HG02970 (cell line): ENCODE data around the gene CCDC136.

Source experiments
- ATAC-seq: cut with Tn5 transposase; IDR thresholded peaks from one replicate; pipeline ENCODE4 v1.9.1; 2021; ENCODE audit warnings: mild to moderate bottlenecking, moderate library complexity, moderate number of reproducible peaks; ENCODE audit not compliant: unreplicated experiment, low FRiP score

CCDC136 gene

DNA sequence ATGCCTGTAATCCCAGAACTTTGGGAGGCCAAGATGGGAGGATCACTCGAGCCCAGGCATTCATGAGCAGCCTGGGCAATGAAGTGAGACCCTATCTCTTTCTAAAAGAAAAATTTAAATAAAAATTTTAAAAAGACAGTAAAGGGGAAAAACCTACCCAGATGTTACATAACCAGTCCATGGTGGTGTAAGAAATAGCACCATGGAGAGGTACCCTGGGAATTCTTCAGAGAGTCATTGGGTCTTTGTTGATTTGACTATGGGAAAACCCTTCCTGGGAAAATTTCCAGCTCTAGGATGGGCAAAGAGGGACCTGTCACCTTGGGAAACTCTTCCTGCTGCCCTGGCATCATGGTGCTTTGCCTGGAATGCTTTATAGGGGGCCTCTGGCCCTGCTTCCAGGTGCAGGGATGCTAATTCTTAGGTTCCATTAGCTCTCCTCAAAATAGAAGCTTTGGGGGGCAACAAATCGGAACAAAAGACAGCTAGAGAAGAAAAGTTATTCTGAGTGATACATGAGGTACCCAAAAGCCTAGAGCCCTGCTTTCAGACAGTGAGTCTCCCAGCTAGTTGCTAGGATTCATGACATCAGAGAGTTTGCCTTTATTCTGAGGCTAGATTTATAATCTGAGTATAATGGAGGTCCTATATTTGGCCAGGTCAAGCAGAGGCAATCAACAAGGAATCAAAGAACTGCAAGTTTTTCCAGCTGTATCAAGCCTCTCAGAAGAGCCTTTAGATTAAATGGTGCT is 10.1 kb downstream of the CCDC136 start:
- ATAC-seq = no peak

DNA sequence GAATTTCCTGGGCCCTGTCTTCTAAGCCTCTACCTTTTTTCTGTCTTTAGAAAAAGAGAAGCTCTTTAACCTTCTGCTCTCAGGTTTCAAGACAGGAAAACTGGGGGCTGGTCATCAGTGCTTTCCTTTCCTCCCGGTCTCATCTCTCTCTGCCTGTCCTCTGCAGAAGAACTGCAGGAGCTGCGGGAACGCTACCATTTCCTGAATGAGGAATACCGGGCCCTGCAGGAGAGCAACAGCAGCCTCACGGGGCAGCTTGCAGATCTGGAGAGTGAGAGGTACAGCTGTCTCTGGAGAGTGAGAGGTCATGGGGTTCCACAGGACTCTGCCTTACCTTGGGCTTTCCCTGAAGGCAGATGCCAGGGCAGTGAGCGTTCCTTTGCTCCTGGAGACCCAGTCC is 12.7 kb downstream of the CCDC136 start:
- no peak for ATAC-seq

DNA sequence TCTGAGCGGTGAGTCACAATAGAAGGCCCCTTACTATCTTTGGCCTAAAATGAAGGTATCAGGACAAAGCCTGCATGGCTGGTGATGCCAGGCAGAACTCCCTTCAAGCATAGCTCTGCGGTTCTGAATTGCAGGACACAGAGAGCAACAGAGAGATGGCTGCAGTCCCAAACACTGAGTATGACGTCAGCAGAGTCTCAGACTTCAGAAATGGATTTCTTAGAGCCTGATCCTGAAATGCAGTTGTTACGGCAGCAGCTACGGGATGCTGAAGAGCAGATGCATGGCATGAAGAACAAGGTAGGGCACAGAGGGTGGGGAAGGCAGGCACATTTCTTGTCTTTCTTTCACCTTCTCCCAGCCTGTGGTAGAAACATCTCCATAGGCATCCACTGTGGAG is 13.5 kb downstream of the CCDC136 start:
- ATAC-seq = no peak

DNA sequence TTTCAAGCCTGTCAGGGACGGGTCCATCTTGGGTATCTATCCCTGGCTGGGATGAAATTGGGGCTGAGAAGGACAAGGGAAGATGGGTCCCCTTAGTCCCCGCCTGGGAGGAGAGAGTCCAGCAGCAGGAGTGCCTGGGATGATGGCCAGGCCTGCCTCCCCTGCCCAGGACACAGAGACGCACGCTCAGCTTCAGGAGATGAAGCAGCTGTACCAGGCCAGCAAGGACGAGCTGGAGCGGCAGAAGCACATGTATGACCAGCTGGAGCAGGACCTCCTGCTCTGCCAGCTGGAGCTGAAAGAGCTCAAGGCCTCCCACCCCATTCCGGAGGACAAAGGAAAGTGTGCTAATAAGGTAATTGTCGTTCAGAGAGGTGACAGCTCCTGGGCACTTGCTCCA is 15.4 kb downstream of the CCDC136 start:
- ATAC-seq = no peak

DNA sequence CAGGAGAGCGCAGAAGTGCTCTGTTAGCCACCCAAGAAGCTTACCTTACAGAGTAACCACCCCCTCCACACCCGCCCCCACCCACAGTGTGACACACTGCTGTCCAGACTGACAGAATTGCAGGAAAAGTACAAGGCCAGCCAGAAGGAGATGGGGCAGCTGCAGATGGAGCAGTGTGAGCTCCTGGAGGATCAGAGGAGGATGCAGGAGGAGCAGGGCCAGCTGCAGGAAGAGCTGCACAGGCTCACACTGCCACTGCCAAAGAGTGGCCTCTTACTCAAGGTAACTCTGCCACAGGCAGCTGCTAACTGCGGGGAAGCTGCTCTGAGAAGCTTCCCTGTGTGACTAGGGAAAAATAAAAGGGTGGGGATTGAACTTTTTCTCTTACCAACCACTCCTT is 17.6 kb downstream of the CCDC136 start:
- ATAC-seq = no peak

DNA sequence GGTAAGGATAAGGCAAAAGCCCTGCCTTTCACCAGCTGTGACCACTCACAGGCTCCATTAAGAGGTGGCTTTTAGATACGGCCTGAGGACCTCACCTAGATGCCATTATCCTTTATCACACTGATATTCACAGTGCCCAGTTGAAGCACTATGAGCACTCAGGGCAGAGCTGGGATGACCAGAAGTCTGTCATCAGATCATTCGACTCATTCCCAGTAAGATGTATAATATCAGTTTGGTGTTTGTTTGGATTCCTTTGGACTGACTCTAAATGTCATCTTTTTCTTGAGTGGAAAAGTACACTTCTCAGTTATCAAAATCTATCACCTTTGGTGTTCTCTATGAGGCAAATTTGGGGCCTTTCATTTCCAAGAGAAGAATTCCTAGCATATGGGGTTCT is 18.7 kb downstream of the CCDC136 start:
- no peak for ATAC-seq

DNA sequence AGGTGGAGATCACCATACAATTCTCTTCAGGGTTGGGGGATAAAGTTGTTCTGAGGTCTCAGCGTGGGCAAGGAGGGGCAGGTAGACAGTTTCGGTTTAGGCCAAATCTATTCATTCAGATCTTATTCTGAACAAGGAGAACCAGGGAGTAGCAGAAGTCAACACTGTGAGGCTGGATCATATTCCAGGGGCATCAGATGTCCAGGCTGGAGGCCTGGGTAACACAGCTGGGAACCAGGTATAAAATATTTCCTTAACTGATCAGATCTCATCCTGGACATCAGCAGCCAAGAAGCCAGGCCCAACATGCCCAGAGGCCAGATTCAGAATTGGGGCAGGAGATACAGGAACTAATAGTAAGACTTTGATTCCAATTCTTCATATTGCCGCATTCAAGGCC is 19.2 kb downstream of the CCDC136 start:
- ATAC-seq = no peak

DNA sequence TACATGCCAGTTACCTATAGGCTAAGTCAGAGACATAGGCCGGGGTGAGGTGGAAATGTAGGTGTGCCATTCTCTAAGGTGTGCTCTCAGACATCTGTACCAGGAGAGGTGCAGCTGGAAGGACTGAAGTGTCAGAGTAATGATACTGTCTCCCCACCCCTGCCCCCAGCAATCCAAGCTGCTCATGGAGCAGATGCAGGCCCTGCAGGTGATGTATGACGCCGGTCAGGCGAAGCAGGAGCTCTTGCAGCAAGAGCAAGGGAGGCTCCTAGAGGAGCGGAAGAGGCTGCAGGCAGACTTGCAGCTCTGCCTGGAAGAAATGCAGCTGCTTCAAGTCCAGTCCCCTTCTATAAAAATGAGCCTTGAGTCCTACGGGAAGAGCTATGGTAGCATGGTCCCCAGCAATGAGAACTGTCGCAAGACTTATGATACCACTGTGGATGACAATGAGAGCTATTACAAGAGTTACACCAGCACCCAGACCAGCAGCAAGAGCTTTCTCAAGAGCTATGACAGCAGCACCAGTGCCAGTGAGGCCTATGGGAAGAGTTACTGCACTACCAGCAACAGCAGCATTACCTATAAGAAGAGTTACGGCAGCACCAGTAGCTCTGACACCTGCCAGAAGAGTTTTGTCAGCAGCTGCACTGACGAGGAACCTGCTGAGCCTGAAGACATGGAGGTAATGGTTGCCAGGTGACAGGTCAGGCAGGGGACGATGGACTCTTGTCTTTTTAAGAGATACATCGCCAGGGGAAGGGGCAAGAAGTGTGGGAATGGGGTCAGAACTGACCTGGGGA is 20.1 kb downstream of the CCDC136 start:
- ATAC-seq = no peak

DNA sequence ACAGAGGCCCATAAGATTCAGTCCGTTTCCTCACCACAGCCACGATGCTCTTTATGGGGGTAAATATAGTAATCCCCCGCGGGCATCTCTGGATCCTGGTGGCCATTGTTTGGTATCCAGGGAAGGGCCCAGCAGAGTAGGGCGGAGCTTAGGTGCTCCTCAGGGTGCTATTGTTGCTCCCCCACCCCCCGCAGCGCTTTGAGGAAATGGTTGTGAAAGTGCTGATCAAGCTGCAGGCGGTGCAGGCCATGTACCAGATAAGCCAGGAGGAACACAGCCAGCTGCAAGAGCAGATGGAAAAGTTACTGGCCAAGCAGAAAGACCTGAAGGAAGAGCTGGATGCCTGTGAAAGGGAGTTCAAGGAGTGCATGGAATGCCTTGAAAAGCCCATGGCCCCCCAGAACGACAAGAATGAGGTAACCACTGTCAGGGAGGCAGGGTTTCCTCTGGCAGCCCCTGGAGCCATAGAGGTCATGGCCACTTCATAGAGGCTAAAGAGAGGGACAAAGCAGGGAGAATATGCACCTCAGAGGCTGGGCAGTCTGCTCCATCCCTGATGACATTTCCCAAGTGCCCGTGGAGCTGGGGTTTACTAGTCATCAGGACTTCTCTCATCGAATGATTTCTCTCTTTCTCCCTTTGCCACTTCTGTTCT is 20.9 kb downstream of the CCDC136 start:
- no peak for ATAC-seq

DNA sequence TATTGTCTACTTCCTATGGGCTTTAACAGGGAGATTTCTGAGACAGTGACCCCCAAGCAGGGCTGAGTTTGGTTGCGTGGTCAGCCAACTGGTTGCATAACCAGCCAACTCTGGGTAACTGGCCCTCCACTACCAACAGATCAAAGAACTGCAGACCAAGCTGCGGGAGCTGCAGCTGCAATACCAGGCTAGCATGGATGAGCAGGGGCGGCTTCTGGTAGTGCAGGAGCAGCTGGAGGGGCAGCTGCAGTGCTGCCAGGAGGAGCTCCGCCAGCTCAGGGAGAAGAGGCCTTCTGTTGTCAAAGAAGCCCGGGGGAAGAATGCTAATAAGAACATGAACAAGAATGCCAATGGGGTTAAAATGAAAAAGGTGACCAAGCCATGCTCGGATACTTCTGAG is 22.7 kb downstream of the CCDC136 start:
- no peak for ATAC-seq

DNA sequence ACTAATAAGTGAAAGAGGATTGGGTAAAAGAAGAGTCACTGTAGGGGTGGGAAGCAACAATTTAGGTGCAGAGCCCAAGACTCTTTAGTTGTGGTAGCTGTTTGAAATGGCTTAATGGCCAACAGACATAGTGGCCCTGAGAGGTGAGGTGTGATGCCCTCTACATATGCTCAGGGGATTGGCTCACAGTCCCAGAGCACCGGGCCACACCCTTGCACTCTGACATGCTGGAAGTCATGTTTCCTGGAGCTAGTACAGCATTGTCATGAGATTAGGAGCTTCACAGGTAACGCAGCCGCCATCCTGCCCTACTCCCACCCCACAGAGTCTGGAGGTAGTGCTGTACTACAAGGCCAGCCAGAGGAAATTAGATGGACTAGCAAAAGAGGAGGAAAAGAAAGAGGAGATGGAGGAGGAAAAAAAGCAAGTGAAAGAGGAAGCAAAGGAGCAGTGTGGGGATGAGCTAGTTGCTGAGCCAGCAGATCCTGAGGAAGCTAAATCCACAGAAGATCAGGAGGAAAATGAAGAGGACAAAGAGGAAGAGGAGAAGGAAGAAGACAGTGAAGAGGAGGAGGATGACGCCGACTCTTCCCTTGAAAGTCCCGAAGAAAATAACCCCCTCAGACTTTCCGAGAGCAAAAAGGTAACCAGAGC is 23.6 kb downstream of the CCDC136 start:
- ATAC-seq = no peak

DNA sequence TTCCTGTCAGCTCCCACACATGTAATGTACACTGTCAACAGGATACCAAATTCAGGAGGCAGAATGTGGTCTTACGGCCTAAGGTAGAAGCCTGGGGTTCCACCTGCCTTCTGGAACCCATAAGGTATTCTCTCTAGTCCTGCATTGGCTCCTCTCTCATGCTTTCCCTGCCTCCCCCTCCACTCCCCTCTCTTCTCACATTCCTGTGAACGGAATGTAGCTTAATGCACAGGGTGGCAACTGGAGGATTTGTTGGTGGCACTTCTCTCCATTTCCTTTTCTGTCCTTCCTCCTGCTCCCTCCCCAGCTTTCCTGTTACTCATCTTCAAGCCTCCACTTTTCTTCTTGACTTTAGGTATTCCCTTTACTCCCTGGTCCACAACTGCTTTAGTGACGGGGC is 26.9 kb downstream of the CCDC136 start:
- no peak for ATAC-seq

DNA sequence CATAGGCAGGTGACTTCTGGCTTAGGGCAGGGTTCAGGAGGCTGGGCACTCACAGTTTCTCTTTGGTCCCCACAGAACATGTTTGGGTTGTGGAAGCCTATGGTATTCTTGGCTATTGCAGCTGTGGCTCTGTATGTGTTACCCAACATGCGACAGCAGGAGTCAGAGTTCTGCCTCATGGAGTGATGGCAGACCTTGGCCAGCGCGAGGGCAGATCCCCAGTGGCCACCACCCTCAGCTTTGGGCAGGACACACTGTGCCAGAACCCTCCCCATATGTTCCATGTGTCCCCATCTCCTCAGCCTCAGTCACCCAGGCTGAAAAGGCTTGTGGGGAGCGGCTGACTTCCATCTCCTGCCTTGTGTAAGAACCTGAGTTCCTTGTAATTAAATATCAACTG is 30.0 kb downstream of the CCDC136 start:
- no peak for ATAC-seq

DNA sequence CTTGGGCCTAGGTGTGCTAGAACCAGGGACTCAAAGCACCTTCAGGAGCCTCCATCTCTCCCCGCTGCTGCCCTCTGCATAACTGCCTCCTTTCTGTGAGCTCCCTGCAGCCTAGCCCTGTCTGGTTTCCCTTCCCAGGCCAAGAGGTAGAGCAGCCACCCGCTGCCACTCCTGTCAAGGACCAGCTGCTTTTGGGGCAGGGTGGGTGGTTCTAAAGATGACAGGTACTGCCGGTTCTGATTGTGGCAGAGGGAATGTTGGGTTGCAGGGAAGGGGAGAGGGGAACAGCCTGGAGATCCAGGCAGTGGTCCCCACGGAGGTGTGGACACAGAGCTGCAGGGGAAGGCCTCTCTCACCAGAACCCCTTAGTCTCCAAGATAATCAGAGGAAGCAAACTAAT is 34.7 kb downstream of the CCDC136 start:
- ATAC-seq = no peak

DNA sequence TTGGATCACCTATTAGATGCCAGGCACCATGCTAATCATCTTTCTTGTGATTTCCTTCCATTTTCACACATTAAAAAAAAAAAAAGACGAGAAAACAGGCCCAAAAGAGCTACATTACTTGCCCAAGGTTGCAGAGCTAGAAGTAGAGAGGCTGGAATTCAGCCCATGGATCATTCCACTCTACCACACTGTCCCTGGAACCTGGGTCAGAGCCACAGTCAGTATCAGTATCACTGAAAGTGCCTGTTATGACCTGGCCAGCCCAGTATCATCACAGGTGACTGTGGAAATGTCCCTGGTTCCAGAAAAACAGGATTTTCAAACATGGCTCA is 35.1 kb downstream of the CCDC136 start:
- no peak for ATAC-seq

DNA sequence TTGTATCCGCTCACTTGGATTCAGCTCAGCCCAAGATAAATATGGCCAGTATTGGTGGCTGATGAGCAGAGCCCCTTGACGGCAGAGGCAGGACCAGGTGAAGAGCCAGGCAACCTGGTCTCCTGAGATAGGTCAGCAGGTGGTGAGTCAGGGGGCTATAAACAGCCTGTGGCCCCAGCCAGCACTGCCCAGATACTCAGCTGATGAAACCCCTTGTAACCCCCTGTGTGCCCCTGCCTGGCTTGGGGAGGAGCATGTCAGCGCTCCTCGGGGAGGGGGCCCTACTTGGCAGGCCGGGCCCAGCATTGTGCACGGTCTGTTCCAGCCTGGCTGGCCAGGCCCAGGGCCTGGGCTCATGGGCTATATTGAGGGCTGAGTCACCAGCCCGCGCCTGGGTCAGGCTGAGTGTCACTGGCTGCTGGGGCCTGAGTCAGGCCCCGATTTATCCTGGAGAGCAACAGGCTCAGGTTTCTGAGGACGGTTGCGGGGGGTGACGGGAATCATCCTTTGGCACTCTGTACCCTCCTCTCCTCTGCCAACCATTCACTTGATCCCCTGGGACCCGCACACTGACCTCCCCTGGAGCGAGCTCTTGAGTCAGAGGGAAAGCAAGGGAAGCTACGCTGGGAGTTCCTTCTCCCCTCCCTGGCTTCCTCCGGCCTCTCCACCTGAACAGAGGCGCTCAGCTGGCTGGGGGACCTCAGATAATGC is 35.6 kb downstream of the CCDC136 start:
- no peak for ATAC-seq

DNA sequence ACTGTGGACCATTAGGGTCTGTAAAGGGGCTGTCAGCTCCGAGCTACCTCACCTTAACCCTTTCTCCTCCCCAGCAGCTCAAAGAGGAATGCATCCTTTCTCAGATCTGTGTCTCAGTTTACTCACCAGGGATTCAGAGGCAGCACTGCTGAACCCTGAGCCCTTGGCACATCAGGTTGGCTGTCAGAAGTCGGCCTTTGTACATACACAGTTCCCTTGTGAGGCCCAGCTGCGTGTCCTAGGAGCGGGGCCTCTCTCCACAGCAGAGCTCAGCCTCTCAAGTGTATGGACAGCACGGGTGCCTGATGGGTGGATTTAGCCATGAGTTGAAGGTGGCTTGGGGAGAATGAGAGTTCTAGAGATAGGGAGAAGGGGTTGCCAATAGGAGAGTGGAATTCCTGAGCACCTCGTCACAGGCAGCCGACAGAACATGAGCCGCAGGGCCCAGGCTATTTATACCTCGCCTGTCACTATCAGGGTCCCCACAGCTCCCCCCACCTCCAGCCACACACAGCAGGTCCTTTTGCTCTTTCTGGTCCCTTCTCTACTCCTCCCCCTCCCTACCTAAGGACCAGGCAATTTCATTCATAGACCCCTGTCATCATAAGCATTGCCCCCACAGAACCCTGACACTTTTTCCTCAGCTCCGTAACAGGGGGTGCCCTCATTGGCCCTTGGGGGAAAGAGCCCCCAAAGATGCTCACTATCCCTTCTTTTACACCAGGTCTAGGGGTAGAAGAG is 36.4 kb downstream of the CCDC136 start:
- ATAC-seq = no peak

DNA sequence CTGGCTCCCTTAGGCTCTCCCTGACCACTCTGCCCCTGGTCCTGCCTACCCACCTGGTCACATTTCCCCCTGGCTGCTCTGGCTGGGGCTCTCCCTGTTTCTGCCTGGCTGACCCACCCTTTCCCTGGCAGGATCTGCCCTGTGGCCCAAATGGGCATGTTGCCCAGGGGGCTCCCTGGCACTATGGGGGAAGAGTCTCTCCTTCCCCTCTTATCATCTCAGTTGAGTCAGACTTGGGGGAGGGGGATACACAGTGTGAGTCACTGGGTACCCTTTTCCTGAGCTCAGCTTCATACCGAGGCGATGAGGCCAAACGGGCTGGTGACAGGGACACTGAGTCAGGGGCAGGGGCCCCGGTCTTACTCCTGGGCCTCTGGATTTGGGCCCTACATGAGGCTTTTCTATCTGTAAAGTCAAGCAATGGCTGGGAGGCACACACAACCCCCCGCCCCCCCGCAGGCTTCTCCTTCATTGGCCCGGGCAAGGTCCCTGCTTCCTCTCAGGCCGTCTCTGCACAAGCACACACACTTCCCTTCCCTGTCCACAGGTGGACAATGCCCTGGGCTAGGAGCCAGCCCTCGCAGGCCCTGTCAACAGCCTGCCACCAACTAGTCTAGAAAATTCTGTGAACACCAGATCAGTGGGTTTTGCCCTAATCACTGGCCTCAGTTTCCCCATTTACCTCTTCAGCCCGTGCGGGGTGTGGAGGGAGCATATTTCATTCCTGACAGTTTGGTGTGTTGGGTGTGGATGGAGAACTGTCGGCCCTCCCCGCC is 37.8 kb downstream of the CCDC136 start:
- no peak for ATAC-seq
